Hindlimb muscle (tissue), 1 donor: ENCODE data around the gene ZNF189. TPM values are rescaled to one million over a fixed set of nuclear protein-coding genes. Genes with fewer than 3 reads are reported as not detected.

Experiments
- DNase-seq: peaks from one replicate; pipeline ENCODE4 v3.0.0-alpha.2; 2013
- polyA plus RNA-seq: library from polyadenylated mRNA; unstranded; fragments of 120-200 nt; gene quantifications from one replicate; pipeline ENCODE4 v1.2.1, GENCODE V29; 2013; ENCODE audit not compliant: insufficient read length

The ZNF189 gene
- polyA plus RNA-seq, 1 donor = 19.8 TPM

GRCh38 chr9:101453776-101454570 is 55.3 kb downstream of the ZNF189 start:
- no peak for DNase-seq

GRCh38 chr9:101455656-101456240 is 57.1 kb downstream of the ZNF189 start:
- no peak for DNase-seq

GRCh38 chr9:101457003-101457402 is 58.4 kb downstream of the ZNF189 start:
- DNase-seq = no peak

GRCh38 chr9:101458963-101459631 is 60.4 kb downstream of the ZNF189 start:
- DNase-seq = peak; percentile 13

Other genes with a start within 250 kb of the ZNF189 start
- 0.66 TPM for gene BAAT, start 13.8 kb upstream of the ZNF189 start, polyA plus RNA-seq
- 13.3 TPM for gene MRPL50, start 233 bp upstream of the ZNF189 start, polyA plus RNA-seq
- gene ALDOB, start 36.9 kb downstream of the ZNF189 start, polyA plus RNA-seq = 0.35 TPM
- gene RNF20, start 135.0 kb downstream of the ZNF189 start, polyA plus RNA-seq = 36.3 TPM
- not detected for gene PPP3R2, start 196.1 kb downstream of the ZNF189 start, polyA plus RNA-seq